Gastroesophageal sphincter (tissue), 4 donors: ENCODE results near the gene COA8. TPM values are rescaled to one million over a fixed set of nuclear protein-coding genes. Genes with fewer than 3 reads are reported as not detected.

Source experiments
- ATAC-seq: fragments of 150-250 bp; one replicate; pipeline ENCODE4 v1.9.1; 2016; ENCODE audit warnings: mild to moderate bottlenecking, moderate library complexity
- H3K27ac ChIP-seq, 4 donors: fragments of 200-600 bp; sonication (generic) in 3 of 4; 1 replicate in 3 of 4; 2 replicates in 1 of 4; pipeline ENCODE4 v1.5.1; 2016 to 2019
- H3K27me3 ChIP-seq: fragments of 200-600 bp; sonication (generic); one replicate; pipeline ENCODE4 v1.5.1; 2019
- H3K36me3 ChIP-seq, 2 donors: fragments of 200-600 bp; sonication (generic); one replicate each; pipeline ENCODE4 v1.5.1; 2019; ENCODE audit warnings: control low read depth in 1 of 2
- H3K4me1 ChIP-seq, 3 donors: fragments of 200-600 bp; sonication (generic); 1 replicate in 2 of 3; 2 replicates in 1 of 3; pipeline ENCODE4 v1.5.1; 2016 to 2019; ENCODE audit warnings: control low read depth in 2 of 3
- H3K4me3 ChIP-seq, 2 donors: fragments of 200-600 bp; sonication (generic); one replicate each; pipeline ENCODE4 v1.5.1; 2019; ENCODE audit warnings: mild to moderate bottlenecking in 1 of 2, moderate library complexity in 1 of 2
- H3K9me3 ChIP-seq, 3 donors: fragments of 200-600 bp; sonication (generic); one replicate each; pipeline ENCODE4 v1.5.1; 2017 to 2019; ENCODE audit warnings: control low read depth in 2 of 3
- CTCF ChIP-seq, 4 experiments: fragments of 200-600 bp in 2 of 4; fragments of 450-650 bp in 2 of 4; sonication (generic) in 1 of 4; IDR thresholded peaks; one replicate each; pipeline ENCODE4 v1.5.1; 2017 to 2019; ENCODE audit warnings: antibody characterized with exemption in 4 of 4, mild to moderate bottlenecking in 2 of 4, moderate library complexity in 2 of 4
- EP300 ChIP-seq: sonication (generic); formaldehyde crosslinking; IDR thresholded peaks from one replicate; pipeline ENCODE4 v1.6.1; 2017; ENCODE audit warnings: antibody characterized with exemption, mild to moderate bottlenecking
- POLR2A ChIP-seq, 2 donors: fragments of 450-650 bp; IDR thresholded peaks; one replicate each; pipeline ENCODE4 v1.6.1; 2017; ENCODE audit warnings: antibody characterized with exemption in 2 of 2, mild to moderate bottlenecking in 2 of 2, moderate library complexity in 1 of 2
- POLR2AphosphoS5 ChIP-seq: sonication (generic); formaldehyde crosslinking; IDR thresholded peaks from one replicate; pipeline ENCODE4 v1.6.1; 2017; ENCODE audit warnings: antibody characterized with exemption
- WGBS, 2 donors: methylation state at CpG; one replicate each; pipeline ENCODE4 v1.1.5; 2018; ENCODE audit warnings: low coverage in 1 of 2; 5-methylcytosine and 5-hydroxymethylcytosine counted together
- total RNA-seq, 4 donors: library from RNA; depleted of rRNA; stranded (reverse); fragments of >200 nt; gene quantifications; one replicate each; pipeline ENCODE4 v1.1.0, GENCODE V29; 2016

COA8 gene
- total RNA-seq, 4 donors from 2014 or later, result 25.8 to 41.4 (median 28.4) TPM

- ATAC-seq, result peak; percentile 63
- TF ChIP-seq EP300, result no peak
- peak; percentile 79 for TF ChIP-seq POLR2AphosphoS5
- TF ChIP-seq POLR2A (IDR thresholded peaks at IDR 0.05), result peak; percentile 68
- no peak for TF ChIP-seq CTCF (IDR thresholded peaks at IDR 0.05)
- H3K4me1 ChIP-seq, result peaks cover 0 to 71% (median 40%) of the 10 kb centered on the region in 3 donors
- H3K27me3 ChIP-seq, result no peaks in the 10 kb centered on the region
- peaks cover 0 to 15% of the 10 kb centered on the region in 2 donors for H3K36me3 ChIP-seq
- peak overlapping the region; percentile 78 to 89 for H3K4me3 ChIP-seq
- H3K9me3 ChIP-seq, result no peaks in the 10 kb centered on the region
- peak overlapping the region; percentile 93 to 100 (median 97) for H3K27ac ChIP-seq
- WGBS, 2 donors, result 0% methylated on average over 2 of the region's 31 CpGs; no CpG with 5 or more reads in 1 of the 2 donors
These were observed 65.5 kb downstream of the COA8 start for GRCh38 chr14:103628221-103628683.

- no peaks in the 10 kb centered on the region for H3K27me3 ChIP-seq
- peaks cover 0 to 16% of the 10 kb centered on the region in 2 donors for H3K36me3 ChIP-seq
- H3K27ac ChIP-seq, result peak within 1 kb of the TSS; percentile 93 to 100 (median 97)
- TF ChIP-seq EP300 (no peak), POLR2A (IDR thresholded peaks at IDR 0.05) (peak; percentile 90 to 95), CTCF (IDR thresholded peaks at IDR 0.05) (peak in 1 of 4 experiments; percentile 27), POLR2AphosphoS5 (peak; percentile 88)
- no CpG with 5 or more reads among the region's 97 CpGs for WGBS, 2 donors
- peak; percentile 80 for ATAC-seq
- peaks cover 0 to 74% (median 39%) of the 10 kb centered on the region in 3 donors for H3K4me1 ChIP-seq
- H3K9me3 ChIP-seq, result no peaks in the 10 kb centered on the region
- H3K4me3 ChIP-seq, result peak within 1 kb of the TSS; percentile 78 to 89
These were observed 66.1 kb downstream of the COA8 start, which contains the start of gene KLC1 for GRCh38 chr14:103628684-103629502. KLC1 (plus strand) TSS chr14:103629211; CDS start chr14:103654565, 25,354 bp downstream.

- H3K9me3 ChIP-seq, result no peaks in the 10 kb centered on the region
- ATAC-seq, result peak; percentile 39
- peaks cover 0 to 74% (median 40%) of the 10 kb centered on the region in 3 donors for H3K4me1 ChIP-seq
- peaks cover 0 to 16% of the 10 kb centered on the region in 2 donors for H3K36me3 ChIP-seq
- TF ChIP-seq POLR2A (IDR thresholded peaks at IDR 0.05) (no peak), CTCF (IDR thresholded peaks at IDR 0.05) (peak in 1 of 4 experiments; percentile 4), POLR2AphosphoS5 (no peak), EP300 (no peak)
- no peaks in the 10 kb centered on the region for H3K27me3 ChIP-seq
- H3K27ac ChIP-seq, result peak overlapping the region; percentile 93 to 100 (median 97)
- peak overlapping the region; percentile 78 to 89 for H3K4me3 ChIP-seq
- 0 to 2% methylated on average over 13 of the region's 71 CpGs for WGBS, 2 donors
These were observed 66.9 kb downstream of the COA8 start for GRCh38 chr14:103629503-103630121.

GRCh38 chr14:103630364-103631108 is 67.8 kb downstream of the COA8 start:
- Histone ChIP-seq H3K27me3 (no peaks in the 10 kb centered on the region), H3K4me3 (peak overlapping the region; percentile 78 to 89), H3K4me1 (peaks cover 0 to 74% (median 45%) of the 10 kb centered on the region in 3 donors), H3K27ac (peak overlapping the region in 3 of 4 donors; percentile 93 to 100 (median 100)), H3K36me3 (peaks cover 0 to 16% of the 10 kb centered on the region in 2 donors), H3K9me3 (no peaks in the 10 kb centered on the region)
- WGBS, 2 donors, result 4 to 6% methylated on average over 5 of the region's 5 CpGs
- TF ChIP-seq POLR2AphosphoS5, result no peak
- TF ChIP-seq POLR2A (IDR thresholded peaks at IDR 0.05), result no peak
- no peak for ATAC-seq

GRCh38 chr14:103633391-103633790 is 70.6 kb downstream of the COA8 start:
- Histone ChIP-seq H3K4me3 (no peak overlapping the region), H3K4me1 (peaks cover 0 to 88% (median 46%) of the 10 kb centered on the region in 3 donors), H3K9me3 (no peaks in the 10 kb centered on the region), H3K36me3 (peaks cover 0 to 16% of the 10 kb centered on the region in 2 donors), H3K27me3 (no peaks in the 10 kb centered on the region), H3K27ac (peak overlapping the region in 1 of 4 donors; percentile 24)
- no CpG with 5 or more reads among the region's 1 CpG for WGBS, 2 donors
- ATAC-seq, result no peak
- TF ChIP-seq POLR2A (IDR thresholded peaks at IDR 0.05) (no peak), EP300 (no peak), CTCF (IDR thresholded peaks at IDR 0.05) (no peak), POLR2AphosphoS5 (no peak)
